Measurements from ENCODE around the gene CPT1A. TPM values are rescaled to one million over a fixed set of nuclear protein-coding genes. Genes with fewer than 3 reads are reported as not detected.

Gene CPT1A
- total RNA-seq, 1 experiment from 2014 or later = 153 TPM

- Histone ChIP-seq H3K36me3 (ENCODE audit: control insufficient read depth, insufficient read depth, low read length) (no peaks in the 10 kb centered on the region), H3K27me3 (ENCODE audit: control insufficient read depth, insufficient read depth, low read length) (no peaks in the 10 kb centered on the region), H3K4me3 (ENCODE audit: low read depth in 2 of 2, low read length in 2 of 2) (peak overlapping the region; percentile 56 to 72), H3K27ac (ENCODE audit: low read length) (peak overlapping the region; percentile 73), H3K9me3 (ENCODE audit: control insufficient read depth, insufficient read depth, low read depth, low read length) (no peaks in the 10 kb centered on the region), H3K4me1 (ENCODE audit: control insufficient read depth, insufficient read depth, low read length) (peaks cover 9% of the 10 kb centered on the region; the same call in 1 of the 2 replicates)
- ATAC-seq (peak; percentile 92), DNase-seq (ENCODE audit: low read depth, low spot score) (no peak)
- ChIA-PET POLR2A (no interaction called here), CTCF (no interaction called here)
- TF ChIP-seq REST (IDR thresholded peaks at IDR 0.05; ENCODE audit: insufficient read depth in 1 of 2, low read depth in 2 of 2, low read length in 1 of 2) (no peak), POLR2AphosphoS5 (IDR thresholded peaks at IDR 0.05; ENCODE audit: low read depth, low read length) (no peak), TCF7L2 (IDR thresholded peaks at IDR 0.05; ENCODE audit: low read depth, low read length) (no peak), SIN3A (IDR thresholded peaks at IDR 0.05; ENCODE audit: borderline replicate concordance, insufficient read depth, low read depth, low read length) (no peak), CTCF (IDR thresholded peaks at IDR 0.05) (no peak)
- intact Hi-C loops (cut with micrococcal nuclease; ENCODE audit: unreplicated experiment) (no loop called here), in situ Hi-C loops (cut with HindIII; ENCODE audit: low pct_unique_long_range_greater_than_20kb, low sequenced_read_pairs) (no loop called here)
- BruUV-seq (replicated peaks) = no TSS peak
Observed at GRCh38 chr11:68855205-68855981, 13.7 kb upstream of the CPT1A start.

GRCh38 chr11:68854273-68854958, 12.7 kb upstream of the CPT1A start:
- DNase-seq (ENCODE audit: low read depth, low spot score) (no peak), ATAC-seq (no peak)
- H3K27me3 ChIP-seq (ENCODE audit: control insufficient read depth, insufficient read depth, low read length) = no peaks in the 10 kb centered on the region
- peak overlapping the region; percentile 56 to 72 for H3K4me3 ChIP-seq (ENCODE audit: low read depth in 2 of 2, low read length in 2 of 2)
- H3K4me1 ChIP-seq (ENCODE audit: control insufficient read depth, insufficient read depth, low read length) = peaks cover 9% of the 10 kb centered on the region; the same call in 1 of the 2 replicates
- no peaks in the 10 kb centered on the region for H3K9me3 ChIP-seq (ENCODE audit: control insufficient read depth, insufficient read depth, low read depth, low read length)
- ChIA-PET POLR2A (interaction anchor here (0.7 kb wide), 1 partner anchor 35 kb away, joined by 13 read pairs; no protein-coding TSS in a partner anchor), CTCF (no interaction called here)
- no peaks in the 10 kb centered on the region for H3K36me3 ChIP-seq (ENCODE audit: control insufficient read depth, insufficient read depth, low read length)
- intact Hi-C loops (cut with micrococcal nuclease; ENCODE audit: unreplicated experiment) (no loop called here), in situ Hi-C loops (cut with HindIII; ENCODE audit: low pct_unique_long_range_greater_than_20kb, low sequenced_read_pairs) (no loop called here)
- no peak overlapping the region for H3K27ac ChIP-seq (ENCODE audit: low read length)
- no TSS peak for BruUV-seq (replicated peaks)
- no peak for TF ChIP-seq POLR2AphosphoS5 (IDR thresholded peaks at IDR 0.05; ENCODE audit: low read depth, low read length)
- no peak for TF ChIP-seq SIN3A (IDR thresholded peaks at IDR 0.05; ENCODE audit: borderline replicate concordance, insufficient read depth, low read depth, low read length)
- no peak for TF ChIP-seq TCF7L2 (IDR thresholded peaks at IDR 0.05; ENCODE audit: low read depth, low read length)
- no peak for TF ChIP-seq REST (IDR thresholded peaks at IDR 0.05; ENCODE audit: insufficient read depth in 1 of 2, low read depth in 2 of 2, low read length in 1 of 2)
